Measurements from ENCODE around the gene OR2F1.

OR2F1 gene, protein sequence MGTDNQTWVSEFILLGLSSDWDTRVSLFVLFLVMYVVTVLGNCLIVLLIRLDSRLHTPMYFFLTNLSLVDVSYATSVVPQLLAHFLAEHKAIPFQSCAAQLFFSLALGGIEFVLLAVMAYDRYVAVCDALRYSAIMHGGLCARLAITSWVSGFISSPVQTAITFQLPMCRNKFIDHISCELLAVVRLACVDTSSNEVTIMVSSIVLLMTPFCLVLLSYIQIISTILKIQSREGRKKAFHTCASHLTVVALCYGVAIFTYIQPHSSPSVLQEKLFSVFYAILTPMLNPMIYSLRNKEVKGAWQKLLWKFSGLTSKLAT

DNA sequence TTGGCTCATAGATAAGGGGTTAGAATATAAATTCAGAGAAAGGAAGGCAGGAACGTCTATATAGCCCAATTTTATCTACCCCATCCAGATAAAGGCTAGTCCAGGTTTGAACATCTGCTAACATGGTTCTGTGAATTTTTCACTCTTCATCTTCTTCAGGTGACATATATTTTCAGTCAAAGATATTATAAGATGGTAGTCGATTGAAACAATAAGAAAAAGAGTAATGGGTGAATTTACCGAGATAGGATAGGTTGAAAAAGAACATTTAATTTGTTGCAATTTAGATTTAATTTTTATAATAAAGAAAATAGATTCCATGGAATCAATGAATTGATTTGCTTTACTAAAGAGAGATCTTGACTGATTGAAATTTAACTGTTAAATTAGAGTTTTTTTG, at the start of gene OR2F1:
Gene OR2F1, plus strand, starts transcription at position 301 of the 400 bp plus-strand sequence. CDS start 5,127 bp downstream, outside the sequence.
- DNase-seq, result no peak

GRCh38 chr7:143905509-143905908, 49.1 kb upstream of the OR2F1 start:
- DNase-seq, result no peak

- no peak for DNase-seq
Measured at GRCh38 chr7:143906151-143906550, 48.5 kb upstream of the OR2F1 start.

DNA sequence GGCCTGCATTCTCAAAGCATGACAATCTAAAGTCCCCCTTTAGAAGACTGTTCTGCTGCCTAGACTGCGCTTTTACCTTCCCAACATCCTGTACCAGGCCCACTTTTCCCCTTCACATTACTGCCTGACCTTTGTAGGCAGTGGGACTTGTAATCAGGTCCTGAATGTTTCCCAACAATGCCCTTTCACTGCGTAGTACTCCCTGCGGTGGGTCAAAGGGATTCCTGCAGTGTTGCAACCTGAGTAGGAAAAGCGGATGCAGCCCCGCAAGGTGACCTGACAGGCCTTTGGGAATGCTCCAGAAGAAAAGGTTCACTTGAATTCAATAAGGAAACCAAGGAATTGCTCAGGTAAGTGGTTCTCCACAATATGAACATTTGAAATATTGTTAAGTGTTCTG, 47.7 kb upstream of the OR2F1 start:
- DNase-seq, result no peak

GRCh38 chr7:143908120-143908519, 46.5 kb upstream of the OR2F1 start:
- no peak for DNase-seq

DNA sequence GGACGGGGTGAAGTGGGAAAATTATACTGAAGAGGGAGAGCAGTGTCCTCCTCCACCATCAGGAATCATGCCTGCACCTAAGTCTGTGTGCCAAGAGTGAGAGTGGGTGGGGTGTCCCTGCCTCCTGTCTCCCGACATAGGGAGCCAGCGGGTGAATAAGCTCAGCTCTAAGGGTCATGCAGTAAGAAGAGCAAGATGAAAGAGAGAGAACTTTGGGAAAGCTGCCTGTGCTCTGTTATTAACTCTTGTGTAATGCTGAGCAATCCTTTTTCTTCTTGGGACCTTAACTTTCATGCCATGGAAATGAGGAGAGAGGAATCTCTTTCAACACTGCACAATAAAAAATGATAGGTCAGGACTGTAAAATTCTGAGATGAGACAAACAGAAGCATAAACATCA, 44.8 kb upstream of the OR2F1 start:
- DNase-seq, result no peak

- no peak for DNase-seq
Measured at GRCh38 chr7:143910473-143911248, 44.0 kb upstream of the OR2F1 start.

DNA sequence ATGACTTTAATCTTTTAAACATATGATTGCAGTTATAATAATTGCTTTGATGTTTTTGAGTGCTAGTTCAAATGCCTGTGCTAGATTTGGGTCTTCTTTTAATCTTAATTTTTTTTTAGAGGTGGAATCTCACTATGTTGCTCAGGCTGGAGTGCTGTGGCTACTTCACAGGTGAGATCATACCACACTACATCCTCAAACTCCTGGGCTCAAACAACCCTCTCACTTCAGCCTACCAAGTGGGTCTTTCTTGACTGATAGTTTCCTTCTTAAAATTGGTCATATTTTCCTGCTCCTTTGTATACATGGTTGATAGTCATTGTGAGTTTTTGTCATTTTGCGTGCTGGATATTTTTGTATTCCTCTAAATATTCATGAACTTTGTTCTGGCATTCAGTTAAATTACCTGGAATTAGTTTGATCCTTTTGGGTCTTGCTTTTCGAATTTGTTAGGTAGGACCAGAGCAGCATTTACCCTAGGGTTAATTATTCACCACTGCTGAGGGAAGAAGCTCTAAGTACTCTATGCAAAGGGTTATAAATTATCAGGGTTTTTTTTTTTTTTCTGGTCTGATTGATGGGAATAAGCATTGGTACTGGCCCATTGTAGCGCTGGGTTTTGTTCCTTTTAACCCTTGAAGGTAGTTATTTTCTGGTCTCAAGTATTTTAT, 40.6 kb upstream of the OR2F1 start:
- no peak for DNase-seq

DNA sequence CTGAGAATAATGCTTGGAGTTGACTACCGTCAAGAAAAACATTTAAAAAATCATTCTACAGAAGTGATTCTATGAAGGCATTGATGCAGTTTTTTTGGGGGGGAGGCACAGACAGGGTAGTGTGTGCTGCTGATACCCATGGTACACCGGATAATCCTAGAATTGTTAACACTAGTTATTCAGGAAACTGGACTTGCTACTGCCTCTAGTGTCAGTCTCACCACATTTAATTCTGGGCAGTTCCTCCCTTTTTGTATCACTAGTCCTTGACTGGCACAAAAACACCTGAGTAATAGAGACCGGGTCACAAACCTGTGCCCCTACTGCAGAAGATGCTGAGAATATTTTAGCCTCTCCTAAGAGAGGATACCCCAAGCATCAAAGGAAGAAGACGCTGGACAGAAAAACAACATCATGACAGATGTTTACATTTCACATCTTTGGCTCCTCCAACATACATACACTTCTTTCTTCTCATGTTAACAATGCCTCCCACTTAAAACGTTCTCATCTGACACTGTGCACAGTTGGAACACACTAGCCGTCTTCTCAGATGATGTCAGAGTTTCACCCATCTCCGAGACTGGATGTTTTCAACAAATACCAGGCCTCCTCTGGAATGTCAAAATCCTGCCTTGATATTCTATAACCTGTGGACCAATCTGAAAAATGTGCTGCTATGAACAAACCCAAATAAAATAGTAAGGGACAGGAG, 39.5 kb upstream of the OR2F1 start:
- DNase-seq, result no peak

GRCh38 chr7:143924851-143925250, 29.8 kb upstream of the OR2F1 start:
- DNase-seq, result no peak

DNA sequence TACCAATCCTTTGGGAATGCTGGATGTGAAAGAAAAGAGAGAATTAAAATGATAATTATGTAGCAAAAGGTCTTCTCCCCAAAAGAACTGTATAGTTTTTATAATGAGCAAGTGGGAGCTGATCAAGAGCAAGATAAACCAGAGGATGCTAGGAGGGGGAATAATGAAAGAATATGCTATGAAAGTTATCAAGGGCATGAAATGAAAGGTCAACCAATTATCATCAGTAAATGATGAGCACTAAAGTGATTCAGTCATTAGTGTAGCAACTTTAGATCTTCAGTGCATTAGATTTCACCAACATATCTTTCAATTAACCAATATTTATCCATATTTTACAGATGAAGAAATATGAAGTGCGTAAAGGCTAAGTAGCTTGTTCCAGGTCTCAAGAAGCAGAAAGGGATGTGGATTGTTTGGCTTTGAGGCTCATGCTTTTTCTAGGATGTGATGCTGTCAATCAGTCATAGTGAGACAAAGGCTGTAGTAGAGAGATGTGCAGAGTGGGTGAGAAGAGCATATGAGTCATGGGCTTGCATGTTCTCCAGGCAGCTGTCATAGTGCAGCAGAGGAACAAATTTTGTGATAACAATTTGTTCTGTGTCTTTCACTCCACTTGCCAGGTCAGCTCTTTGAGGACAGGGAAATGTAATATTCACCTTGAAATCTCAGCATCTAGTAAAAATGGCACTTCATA, 25.3 kb upstream of the OR2F1 start:
- DNase-seq, result no peak

DNA sequence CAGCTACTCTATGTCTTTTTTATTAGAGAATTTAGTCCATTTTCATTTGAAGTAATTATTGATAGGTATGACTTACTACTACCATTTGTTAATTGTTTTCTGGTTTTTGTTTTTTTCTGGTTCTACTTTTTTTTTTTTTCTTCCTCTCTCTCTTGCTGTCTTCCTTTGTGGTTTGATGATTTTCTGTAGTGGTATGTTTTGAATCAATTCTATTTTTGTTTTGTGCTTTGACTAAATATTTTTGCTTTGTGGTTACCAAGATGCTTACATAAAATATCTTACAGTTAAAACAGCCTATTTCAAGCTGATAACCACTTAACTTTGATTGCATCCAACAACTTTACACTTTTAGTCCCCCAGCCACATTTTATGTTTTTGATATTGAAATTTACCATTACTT, 22.9 kb upstream of the OR2F1 start:
- no peak for DNase-seq

DNA sequence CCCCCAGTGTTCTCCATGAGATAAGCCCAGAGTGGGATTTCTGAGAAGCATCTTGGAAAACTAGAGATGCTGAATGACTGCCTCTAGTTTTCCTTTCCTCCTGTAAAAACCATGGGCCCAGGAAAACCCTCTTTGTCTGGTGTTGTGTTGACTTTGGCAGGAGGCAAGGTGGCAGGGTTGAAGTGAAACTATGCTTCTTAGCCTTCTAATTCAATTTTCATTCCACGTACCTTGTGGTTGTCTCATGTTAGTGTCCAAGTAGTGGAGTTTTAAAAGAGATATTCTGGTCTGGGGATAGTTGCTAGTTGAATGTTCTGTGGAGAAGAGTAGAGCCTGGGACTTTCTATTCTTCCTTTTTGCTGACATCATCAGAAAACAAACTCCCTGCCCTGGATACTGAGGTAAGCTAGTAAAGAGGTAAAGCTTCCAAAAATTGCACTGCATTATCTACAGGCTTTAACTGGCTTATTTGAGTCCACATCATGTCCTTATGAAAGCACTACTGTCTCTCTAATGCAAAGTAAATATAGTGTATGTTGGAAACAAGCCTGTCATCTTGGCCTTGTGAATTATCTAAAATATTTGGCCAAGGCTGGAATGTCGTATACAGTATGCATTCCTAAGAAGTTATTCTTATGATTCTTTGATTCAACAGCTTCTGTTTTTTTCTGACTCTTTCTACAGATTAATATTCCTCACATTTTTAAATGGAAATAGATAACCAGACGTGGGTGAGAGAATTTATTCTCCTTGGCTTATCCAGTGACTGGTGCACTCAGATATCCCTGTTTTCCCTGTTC, 19.9 kb upstream of the OR2F1 start, which contains the start of gene OR2F2:
Gene OR2F2, plus strand, starts transcription at position 708 of the 800 bp plus-strand sequence. Its CDS starts 0 bp downstream, at position 708.
- no peak for DNase-seq

- no peak for DNase-seq
Measured at GRCh38 chr7:143936087-143937009, 18.3 kb upstream of the OR2F1 start.

- no peak for DNase-seq
Measured at GRCh38 chr7:143938379-143939243, 16.0 kb upstream of the OR2F1 start.

DNA sequence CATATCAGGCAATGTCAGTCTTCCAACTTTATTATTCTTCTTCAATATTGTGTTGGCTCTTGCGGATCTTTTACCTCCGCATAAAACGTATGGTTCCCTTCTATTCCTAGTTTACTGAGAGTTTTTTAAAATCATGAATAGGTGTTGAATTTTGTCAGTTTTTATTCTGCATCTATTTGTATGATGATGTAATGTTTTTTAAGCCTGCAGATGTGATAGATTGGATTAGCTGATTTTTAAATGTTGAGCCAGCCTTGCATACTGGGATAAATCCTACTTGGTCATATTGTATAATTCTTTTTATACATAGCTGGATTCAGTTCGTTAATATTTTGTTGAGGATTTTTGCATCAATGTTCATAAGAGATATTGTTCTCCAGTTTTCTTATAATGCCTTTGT, 9.2 kb upstream of the OR2F1 start:
- DNase-seq, result no peak

DNA sequence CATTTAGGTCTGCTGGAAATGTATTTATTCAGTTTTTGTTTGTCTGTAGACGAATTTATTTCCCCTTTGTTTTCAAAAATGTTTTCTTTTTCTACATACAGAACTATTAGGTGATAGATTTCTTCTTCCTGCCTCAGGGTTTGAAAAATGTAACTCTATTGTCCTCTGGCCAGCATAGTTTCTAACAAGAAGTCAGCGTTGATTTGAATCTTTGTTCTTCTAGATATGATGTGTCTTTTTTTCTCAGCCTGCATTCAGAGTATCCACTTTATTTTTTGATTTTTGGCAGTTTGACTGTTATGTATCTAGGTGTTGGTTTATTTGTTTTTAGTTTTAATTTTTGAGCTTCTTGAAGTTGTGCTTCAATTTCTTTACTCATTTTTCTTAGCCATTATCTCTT, 7.5 kb upstream of the OR2F1 start:
- DNase-seq, result no peak

- no peak for DNase-seq
Measured at GRCh38 chr7:143948733-143949132, 5.9 kb upstream of the OR2F1 start.

- DNase-seq, result no peak
Measured at GRCh38 chr7:143953421-143953820, 1.2 kb upstream of the OR2F1 start.

Measured in NCI-H187 (cell line).